OCI-LY7 (cell line): ENCODE measurements around the gene FRZB. TPM values are rescaled to one million over a fixed set of nuclear protein-coding genes. Genes with fewer than 3 reads are reported as not detected.

Experiments used
- BruUV-seq: library from RNA; stranded (reverse); fragments of 400-500 nt; replicated peaks from 2 replicates; lab custom pipeline; 2021; lab: Mats Ljungman, UMichigan
- CTCF ChIA-PET: fragments of 300-600 bp; sonication (Branson Sonifier 250); formaldehyde crosslinking; loops from one replicate; lab custom pipeline; 2022; ENCODE audit warnings: antibody characterized with exemption; ENCODE audit not compliant: unreplicated experiment; lab: Charles Lee
- POLR2A ChIA-PET: fragments of 300-600 bp; sonication (Branson Sonifier 250); formaldehyde crosslinking; loops from one replicate; lab custom pipeline; 2022; ENCODE audit warnings: antibody characterized with exemption; lab: Charles Lee
- DNase-seq: peaks from one replicate; pipeline ENCODE4 v3.0.0-alpha.2; 2015; ENCODE audit warnings: low spot score
- H2AFZ ChIP-seq: fragments of 200-600 bp; sonication (generic), shearing (Covaris generic); 2 replicates; pipeline ENCODE4 v1.6.1; 2014; ENCODE audit warnings: mild to moderate bottlenecking, antibody characterized with exemption, low read length, moderate library complexity
- H3K27ac ChIP-seq: fragments of 200-600 bp; sonication (generic); 2 replicates; pipeline ENCODE4 v1.5.1; 2014; ENCODE audit warnings: mixed run types, low read depth, mild to moderate bottlenecking, moderate library complexity, low read length, inconsistent platforms; ENCODE audit not compliant: poor library complexity, severe bottlenecking
- H3K36me3 ChIP-seq: fragments of 200-600 bp; sonication (generic); 2 replicates; pipeline ENCODE4 v1.6.1; 2014; ENCODE audit warnings: mild to moderate bottlenecking, antibody characterized with exemption, low read length, moderate library complexity, mixed read lengths; ENCODE audit not compliant: insufficient read depth
- H3K4me1 ChIP-seq: fragments of 200-600 bp; sonication (generic); 2 replicates; pipeline ENCODE4 v1.5.1; 2014; ENCODE audit warnings: mild to moderate bottlenecking, low read length; ENCODE audit not compliant: insufficient read depth, poor library complexity, severe bottlenecking
- H3K4me2 ChIP-seq: fragments of 200-600 bp; sonication (generic); 2 replicates; pipeline ENCODE4 v1.6.1; 2014; ENCODE audit warnings: mild to moderate bottlenecking, low read length
- H3K4me3 ChIP-seq: fragments of 200-600 bp; sonication (generic); 2 replicates; pipeline ENCODE4 v1.5.1; 2014; ENCODE audit warnings: mild to moderate bottlenecking, low read depth, low read length; ENCODE audit not compliant: poor library complexity, severe bottlenecking
- H3K79me2 ChIP-seq: fragments of 200-600 bp; sonication (generic); 2 replicates; pipeline ENCODE4 v1.6.1; 2016; ENCODE audit warnings: low read depth, mild to moderate bottlenecking, low read length, moderate library complexity, mixed read lengths; ENCODE audit not compliant: insufficient read depth
- H3K9me2 ChIP-seq: fragments of 200-600 bp; sonication (generic); 2 replicates; pipeline ENCODE4 v1.6.1; 2016; ENCODE audit warnings: mild to moderate bottlenecking, low read length, mixed read lengths; ENCODE audit not compliant: insufficient read depth
- H3K9me3 ChIP-seq: fragments of 200-600 bp; sonication (generic); 2 replicates; pipeline ENCODE4 v1.6.1; 2014; ENCODE audit warnings: mild to moderate bottlenecking, mixed run types, low read length, mixed read lengths
- H4K20me1 ChIP-seq: fragments of 200-600 bp; sonication (generic); 2 replicates; pipeline ENCODE4 v1.6.1; 2014; ENCODE audit warnings: mild to moderate bottlenecking, antibody characterized with exemption, low read length, moderate library complexity, mixed read lengths; ENCODE audit not compliant: insufficient read depth
- EZH2phosphoT487 ChIP-seq: fragments of 200-600 bp; sonication (generic); IDR thresholded peaks from 2 replicates; pipeline ENCODE4 v1.6.1; 2018; ENCODE audit warnings: low read depth, borderline replicate concordance, mild to moderate bottlenecking, mixed run types, antibody characterized with exemption, low read length, moderate library complexity, mixed read lengths
- intact Hi-C: fragments of 100-400 bp; cut with micrococcal nuclease; formaldehyde crosslinking; loops from one replicate; pipeline ENCODE4 v1.10.0; 2022; ENCODE audit not compliant: unreplicated experiment
- total RNA-seq, 2 experiments: library from RNA; depleted of rRNA in 1 of 2; stranded (reverse); fragments of >200 nt in 1 of 2; shearing (Covaris generic) in 1 of 2; gene quantifications; 2 replicates each; pipeline ENCODE4 v1.2.3, GENCODE V29; 2014 to 2022
- TF ChIP-seq, protein P1 (sequence below): fragments of 200-600 bp; sonication (generic); conservative IDR thresholded peaks from 2 replicates; pipeline ENCODE4 v1.5.1; 2014; ENCODE audit warnings: mild to moderate bottlenecking, antibody characterized with exemption, low read length, moderate library complexity, mixed read lengths

FRZB gene
- total RNA-seq, 2 experiments from 2014 or later = not detected

- no peak for TF ChIP-seq EZH2phosphoT487
- TF ChIP-seq, protein P1, sequence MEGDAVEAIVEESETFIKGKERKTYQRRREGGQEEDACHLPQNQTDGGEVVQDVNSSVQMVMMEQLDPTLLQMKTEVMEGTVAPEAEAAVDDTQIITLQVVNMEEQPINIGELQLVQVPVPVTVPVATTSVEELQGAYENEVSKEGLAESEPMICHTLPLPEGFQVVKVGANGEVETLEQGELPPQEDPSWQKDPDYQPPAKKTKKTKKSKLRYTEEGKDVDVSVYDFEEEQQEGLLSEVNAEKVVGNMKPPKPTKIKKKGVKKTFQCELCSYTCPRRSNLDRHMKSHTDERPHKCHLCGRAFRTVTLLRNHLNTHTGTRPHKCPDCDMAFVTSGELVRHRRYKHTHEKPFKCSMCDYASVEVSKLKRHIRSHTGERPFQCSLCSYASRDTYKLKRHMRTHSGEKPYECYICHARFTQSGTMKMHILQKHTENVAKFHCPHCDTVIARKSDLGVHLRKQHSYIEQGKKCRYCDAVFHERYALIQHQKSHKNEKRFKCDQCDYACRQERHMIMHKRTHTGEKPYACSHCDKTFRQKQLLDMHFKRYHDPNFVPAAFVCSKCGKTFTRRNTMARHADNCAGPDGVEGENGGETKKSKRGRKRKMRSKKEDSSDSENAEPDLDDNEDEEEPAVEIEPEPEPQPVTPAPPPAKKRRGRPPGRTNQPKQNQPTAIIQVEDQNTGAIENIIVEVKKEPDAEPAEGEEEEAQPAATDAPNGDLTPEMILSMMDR = no peak
- intact Hi-C loops = no loop called here
- BruUV-seq = no TSS peak
- H4K20me1 ChIP-seq = no peaks in the 10 kb centered on the region
- ChIA-PET POLR2A (no interaction called here), CTCF (no interaction called here)
- no peaks in the 10 kb centered on the region for H3K36me3 ChIP-seq
- no peak overlapping the region for H3K4me2 ChIP-seq
- H2AFZ ChIP-seq = no peak overlapping the region
- no peaks in the 10 kb centered on the region; the same call in 1 of the 2 replicates for H3K9me3 ChIP-seq
- no peak overlapping the region for H3K27ac ChIP-seq
- no peak overlapping the region for H3K4me3 ChIP-seq
- H3K9me2 ChIP-seq = no peaks in the 10 kb centered on the region
- no peaks in the 10 kb centered on the region for H3K79me2 ChIP-seq
- DNase-seq = no peak
- H3K4me1 ChIP-seq = no peaks in the 10 kb centered on the region
These were observed 30.7 kb upstream of the FRZB start for GRCh38 chr2:182897137-182897536.

GRCh38 chr2:182895798-182896197 lies 29.4 kb upstream of the FRZB start:
- no peaks in the 10 kb centered on the region for H3K4me1 ChIP-seq
- no peaks in the 10 kb centered on the region; the same call in 1 of the 2 replicates for H3K9me3 ChIP-seq
- H3K27ac ChIP-seq = no peak overlapping the region
- H3K4me2 ChIP-seq = no peak overlapping the region
- BruUV-seq = no TSS peak
- no peak overlapping the region for H2AFZ ChIP-seq
- CTCF ChIA-PET = no interaction called here
- TF ChIP-seq, protein P1 = no peak
- no peak for TF ChIP-seq EZH2phosphoT487
- intact Hi-C loops = no loop called here
- no peaks in the 10 kb centered on the region for H3K79me2 ChIP-seq
- H3K4me3 ChIP-seq = no peak overlapping the region
- POLR2A ChIA-PET = interaction anchor here (0.6 to 1.1 kb wide), 3 partner anchors 16 to 54 kb away, joined by 3 to 4 read pairs (median 3); no protein-coding TSS in a partner anchor
- H3K36me3 ChIP-seq = no peaks in the 10 kb centered on the region
- no peak for DNase-seq
- H3K9me2 ChIP-seq = no peaks in the 10 kb centered on the region
- H4K20me1 ChIP-seq = no peaks in the 10 kb centered on the region

- H3K27ac ChIP-seq = no peak overlapping the region
- H3K36me3 ChIP-seq = no peaks in the 10 kb centered on the region
- no peak overlapping the region for H2AFZ ChIP-seq
- no peak for TF ChIP-seq EZH2phosphoT487
- TF ChIP-seq, protein P1 = no peak
- H4K20me1 ChIP-seq = no peaks in the 10 kb centered on the region
- no peaks in the 10 kb centered on the region for H3K9me2 ChIP-seq
- H3K79me2 ChIP-seq = no peaks in the 10 kb centered on the region
- CTCF ChIA-PET = no interaction called here
- no peak overlapping the region for H3K4me2 ChIP-seq
- no peak for DNase-seq
- no TSS peak for BruUV-seq
- intact Hi-C loops = no loop called here
- no peaks in the 10 kb centered on the region for H3K4me1 ChIP-seq
- POLR2A ChIA-PET = interaction anchor here (1.1 kb wide), 1 partner anchor 53 kb away, joined by 3 read pairs; no protein-coding TSS in a partner anchor
- H3K9me3 ChIP-seq = no peaks in the 10 kb centered on the region; the same call in 1 of the 2 replicates
- no peak overlapping the region for H3K4me3 ChIP-seq
These were observed 28.7 kb upstream of the FRZB start for GRCh38 chr2:182895169-182895568.
